GM19397 (cell line): Measurements from ENCODE around the gene NAALADL2.

Experiments used
- ATAC-seq: cut with Tn5 transposase; IDR thresholded peaks from one replicate; pipeline ENCODE4 v1.9.1; 2021; ENCODE audit warnings: mild to moderate bottlenecking, moderate library complexity; ENCODE audit not compliant: unreplicated experiment

NAALADL2 gene

DNA sequence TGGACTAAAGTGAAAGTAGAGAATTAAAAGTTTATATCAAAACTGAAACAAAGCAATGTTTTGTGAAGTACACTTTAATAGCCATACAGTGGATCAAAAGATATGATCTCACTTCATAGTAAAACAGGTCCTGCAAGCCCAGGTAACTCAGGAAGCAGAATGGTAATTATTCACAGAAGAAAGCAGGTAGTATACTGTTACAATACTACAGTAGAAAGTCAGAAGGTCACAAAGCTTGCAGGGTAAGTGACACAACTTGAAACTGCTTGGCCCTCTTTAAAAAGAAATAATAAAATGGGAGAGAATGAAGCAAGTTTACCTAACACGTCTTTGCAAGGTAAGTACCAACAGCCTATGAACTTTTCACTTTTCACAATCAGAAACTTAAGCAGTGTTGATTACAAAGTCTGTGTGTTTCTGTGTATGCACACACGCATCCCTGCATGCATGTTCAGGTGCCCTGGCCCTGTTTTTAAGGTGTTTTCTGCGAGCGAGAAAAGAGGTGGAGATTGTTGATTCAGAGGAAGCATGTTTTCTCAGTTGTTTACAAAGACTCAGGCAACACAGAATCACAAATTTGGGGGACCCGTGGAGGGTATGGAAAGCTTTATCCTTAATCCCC lies at the start of gene NAALADL2:
Gene NAALADL2, plus strand, starts transcription at position 221 of the 622 bp plus-strand sequence.
- no peak for ATAC-seq

DNA sequence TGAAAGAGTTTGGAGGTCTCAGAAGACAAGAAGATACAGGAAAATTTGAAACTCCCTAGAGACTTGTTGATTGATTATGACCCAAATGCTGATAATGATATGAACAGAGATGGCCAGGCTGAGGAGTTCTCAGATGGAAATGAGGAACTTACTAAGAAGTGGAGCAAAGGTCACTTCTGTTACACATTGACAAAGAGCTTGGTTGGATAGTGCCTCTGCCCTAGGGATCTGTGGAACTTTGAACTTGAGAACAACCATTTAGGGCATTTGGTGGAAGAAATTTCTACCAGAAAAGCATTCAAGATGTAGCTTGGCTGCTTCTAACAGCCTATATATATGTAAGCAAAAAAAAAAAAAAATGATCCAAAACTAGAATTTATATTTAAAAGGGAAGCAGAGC lies 48.9 kb upstream of the NAALADL2 start:
- no peak for ATAC-seq

DNA sequence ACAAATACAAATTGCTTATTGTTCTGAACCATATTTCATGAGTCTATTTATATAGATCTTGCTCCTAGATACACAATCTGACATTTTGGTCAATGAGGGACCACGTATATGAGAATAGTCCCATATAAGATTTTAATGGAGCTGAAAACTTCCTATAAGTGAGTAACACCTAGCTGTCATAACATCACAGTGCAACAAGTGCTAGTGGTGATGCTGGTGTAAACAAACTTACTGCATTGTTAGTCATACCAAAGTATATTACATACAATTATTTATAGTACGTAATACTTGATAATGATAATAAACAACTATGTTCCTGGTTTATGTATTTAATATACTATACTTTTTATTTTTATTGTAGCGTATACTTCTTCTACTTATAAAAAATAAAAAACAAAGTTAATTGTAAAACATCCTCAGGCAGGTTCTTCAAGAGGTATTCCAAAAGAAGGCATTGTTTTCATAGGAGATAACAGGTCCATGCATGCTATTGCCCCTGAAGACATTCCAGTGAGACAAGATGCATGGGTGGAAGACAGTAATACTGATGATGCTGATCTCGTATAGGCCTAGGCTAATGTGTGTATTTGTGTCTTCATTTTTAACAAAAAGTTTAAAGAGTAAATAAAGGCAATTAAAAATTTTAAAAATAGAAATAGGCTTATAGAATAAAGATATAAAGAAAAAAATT lies 46.8 kb upstream of the NAALADL2 start:
- ATAC-seq, result no peak

DNA sequence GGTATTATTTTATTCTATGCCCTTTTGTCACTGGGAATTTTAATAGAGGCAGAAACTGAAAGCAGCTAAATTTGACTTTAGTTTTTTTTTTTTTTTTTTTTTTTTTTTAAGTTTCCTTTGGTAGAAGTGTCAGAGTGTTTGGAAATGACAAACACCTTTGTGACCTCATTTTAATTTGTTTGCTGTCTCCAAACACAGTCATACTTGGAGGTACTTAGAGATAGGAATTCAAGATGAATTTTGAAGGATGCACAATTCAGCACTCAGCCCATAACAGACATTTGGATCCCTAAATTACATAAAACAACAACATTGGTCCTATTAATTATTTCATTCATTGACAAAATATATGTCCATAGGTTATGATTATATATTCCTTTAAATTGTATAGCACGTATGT lies 43.4 kb upstream of the NAALADL2 start:
- no peak for ATAC-seq

DNA sequence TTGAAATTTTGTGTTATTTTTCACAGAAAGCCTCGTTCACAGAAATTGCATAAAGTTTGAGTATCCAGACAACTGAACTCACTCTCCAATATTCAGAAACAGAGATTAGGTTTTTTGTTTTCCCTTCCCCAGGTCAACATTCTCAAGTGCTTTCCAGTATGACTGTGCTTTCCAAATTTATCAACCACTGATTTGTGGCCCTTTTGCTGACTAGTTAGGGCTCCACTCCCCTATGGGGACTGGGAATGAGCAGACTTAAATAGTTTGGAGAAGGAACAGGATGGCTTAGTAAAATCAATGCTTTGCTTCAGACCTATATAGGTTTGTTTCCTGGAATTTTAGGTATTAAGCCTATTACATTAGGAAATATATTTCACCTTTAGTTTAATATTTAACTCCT lies 38.2 kb upstream of the NAALADL2 start:
- ATAC-seq, result no peak

DNA sequence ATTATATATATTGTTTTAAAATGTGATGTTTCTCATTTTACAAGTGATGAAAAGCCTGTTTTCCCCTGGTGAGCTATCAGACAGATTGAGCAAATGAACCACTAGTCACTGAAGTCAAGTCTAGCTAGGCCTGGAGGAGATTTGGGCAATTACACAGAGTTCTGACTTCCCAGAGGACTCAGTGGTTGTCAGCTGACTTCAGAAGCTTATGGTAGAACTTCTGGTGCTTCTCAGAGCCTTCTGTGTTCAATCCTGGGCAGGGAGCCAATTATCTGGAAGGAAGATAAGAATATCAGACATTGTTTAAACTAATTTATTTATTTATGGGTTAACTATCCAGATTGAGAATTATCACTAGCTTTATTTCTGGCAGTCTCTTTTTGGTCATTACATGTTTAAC lies 37.7 kb upstream of the NAALADL2 start:
- no peak for ATAC-seq

DNA sequence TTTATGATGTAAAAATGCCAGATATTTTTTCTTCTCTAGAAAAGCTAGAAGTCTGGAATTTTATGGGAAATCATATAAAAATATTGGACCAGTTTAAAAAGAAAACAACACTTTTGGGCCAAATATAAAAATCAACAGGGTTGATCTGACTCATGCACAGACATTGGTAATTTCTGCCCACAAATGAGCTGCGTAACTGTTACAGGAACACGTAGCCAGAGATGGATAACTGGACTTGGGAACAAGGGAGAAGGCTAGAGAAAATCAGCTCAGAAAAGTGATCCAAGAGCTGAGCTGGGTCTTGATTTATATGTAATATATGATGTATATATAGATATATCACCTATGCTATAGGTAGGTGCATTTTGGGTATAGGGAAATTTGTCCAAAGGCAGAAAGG lies 36.8 kb upstream of the NAALADL2 start:
- no peak for ATAC-seq

DNA sequence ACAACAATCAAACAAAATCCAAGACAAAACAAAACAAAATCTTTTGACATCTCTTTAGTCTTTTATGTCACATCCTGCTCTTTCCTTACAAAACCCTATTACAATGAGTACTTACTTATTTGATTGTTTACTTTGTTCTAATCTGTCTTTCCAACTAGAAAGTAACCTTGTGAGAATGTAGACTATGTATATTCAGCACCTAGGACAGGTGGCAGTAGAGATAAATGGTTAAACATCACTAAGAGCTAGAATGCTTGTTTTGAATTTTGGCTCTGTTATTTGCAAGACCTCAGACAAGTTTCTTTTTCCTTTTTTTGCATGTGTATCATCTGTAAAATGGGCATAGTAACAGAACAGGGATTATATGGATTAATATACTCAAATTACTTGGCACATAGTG lies 33.1 kb upstream of the NAALADL2 start:
- no peak for ATAC-seq

DNA sequence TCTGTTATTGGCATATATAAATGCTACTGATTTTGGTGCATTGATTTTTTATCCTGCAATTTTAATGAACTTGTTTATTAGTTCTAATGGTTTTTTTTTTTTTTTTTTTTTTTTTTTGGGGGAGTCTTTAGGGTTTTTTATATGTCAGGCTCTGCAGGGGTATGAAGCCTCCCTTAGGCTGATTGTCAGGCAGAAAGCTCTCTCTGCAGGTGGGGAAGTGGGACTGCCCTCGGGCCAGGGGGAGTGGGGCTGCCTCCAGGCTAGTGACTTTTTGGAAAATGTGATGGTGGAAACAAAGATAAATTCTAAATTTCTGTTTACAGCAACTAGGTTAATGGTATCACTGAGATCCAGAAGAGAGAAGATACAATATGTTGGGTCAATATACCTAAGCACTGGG lies 14.4 kb upstream of the NAALADL2 start:
- ATAC-seq, result no peak

DNA sequence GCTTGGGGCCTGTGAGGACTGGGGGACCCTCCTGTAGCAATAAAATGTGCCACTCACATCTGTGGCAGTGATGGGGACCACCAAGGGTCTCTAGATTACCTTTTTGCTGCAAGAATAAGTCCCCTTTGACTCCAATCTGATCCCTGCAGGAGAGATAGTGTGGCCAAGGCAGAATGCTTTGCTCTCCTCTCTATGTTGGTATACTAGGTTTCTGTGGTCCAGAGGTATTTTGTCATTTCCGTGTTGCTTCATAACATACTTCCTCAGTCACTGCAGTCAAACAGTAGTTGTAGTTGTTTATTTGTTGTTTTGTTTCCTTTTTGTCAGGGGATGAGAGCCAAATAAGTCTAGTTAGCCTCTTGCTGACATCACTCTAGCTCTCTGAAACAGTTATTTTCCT lies 13.1 kb upstream of the NAALADL2 start:
- no peak for ATAC-seq

DNA sequence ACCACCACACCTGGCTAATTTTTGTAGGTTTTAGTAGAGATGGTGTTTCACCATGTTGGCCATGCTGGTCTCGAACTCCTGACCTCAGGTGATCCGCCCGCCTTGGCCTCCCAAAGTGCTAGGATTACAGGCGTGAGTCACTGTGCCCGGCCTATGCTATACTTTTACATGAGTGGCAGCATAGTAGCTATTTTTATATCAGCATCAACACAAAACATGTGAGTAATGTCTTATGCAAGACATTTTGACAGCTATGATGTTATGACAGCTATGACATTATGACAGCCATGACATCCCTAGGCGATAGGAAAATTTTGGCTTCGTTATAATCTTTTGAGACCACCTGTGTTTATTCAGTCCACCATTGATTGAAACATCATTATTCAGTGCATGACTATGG lies 4.1 kb upstream of the NAALADL2 start:
- ATAC-seq, result no peak

DNA sequence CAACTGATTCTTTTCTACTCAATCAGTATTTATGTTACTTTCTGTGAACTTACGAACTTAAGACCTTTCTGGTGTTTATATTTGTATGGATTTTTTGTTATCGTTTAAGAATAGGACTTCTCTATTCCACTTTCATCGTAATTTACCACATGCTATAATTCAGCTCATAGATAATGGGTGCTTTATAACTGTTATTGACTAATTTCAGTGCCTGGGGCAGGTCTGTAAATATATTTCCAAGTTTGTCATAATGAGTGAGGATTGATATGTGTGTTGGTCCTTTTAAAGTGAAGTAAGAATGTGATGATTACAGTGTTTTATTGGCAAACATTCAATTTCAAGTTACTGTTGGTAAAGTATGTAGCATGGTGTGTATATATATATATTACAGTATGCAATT lies 1.8 kb upstream of the NAALADL2 start:
- no peak for ATAC-seq

DNA sequence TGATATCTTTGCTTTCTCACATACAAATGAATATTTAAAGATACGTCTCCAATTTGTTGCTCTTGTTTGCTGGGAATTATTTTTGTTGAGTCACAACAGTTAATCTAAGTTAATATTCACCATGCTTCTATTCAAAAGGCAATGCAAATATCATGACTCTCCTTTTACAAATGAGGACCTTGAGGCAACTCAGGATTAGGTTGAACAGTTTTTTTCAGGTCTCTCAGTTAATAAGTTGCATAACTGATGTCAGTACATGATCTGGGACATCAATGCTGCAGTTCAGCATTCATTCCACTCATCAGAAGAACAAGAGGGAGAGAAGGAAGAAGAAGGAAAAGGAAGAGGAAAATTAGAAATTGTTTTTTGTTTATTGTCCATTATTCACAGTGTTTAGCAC lies 781 bp upstream of the NAALADL2 start:
- no peak for ATAC-seq

DNA sequence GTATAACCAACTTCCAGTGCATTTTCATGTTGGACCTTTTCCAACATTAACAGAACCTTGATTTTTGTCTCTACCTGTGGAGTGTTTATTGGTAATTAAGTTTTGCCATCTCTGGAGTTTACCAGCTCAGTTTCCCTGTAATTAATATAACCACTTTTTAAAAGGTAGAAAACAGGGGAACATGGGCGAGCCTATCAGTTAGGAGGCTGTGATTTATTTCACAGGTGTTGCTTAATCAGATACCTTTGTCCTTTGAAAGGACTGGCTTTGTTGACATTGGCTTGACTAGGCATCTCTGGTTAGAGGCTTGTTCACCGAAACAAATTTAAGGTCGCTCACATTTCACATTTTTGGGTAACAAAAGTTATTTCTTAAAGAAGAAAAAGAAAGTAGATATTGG lies 622 bp downstream of the NAALADL2 start:
- no peak for ATAC-seq

DNA sequence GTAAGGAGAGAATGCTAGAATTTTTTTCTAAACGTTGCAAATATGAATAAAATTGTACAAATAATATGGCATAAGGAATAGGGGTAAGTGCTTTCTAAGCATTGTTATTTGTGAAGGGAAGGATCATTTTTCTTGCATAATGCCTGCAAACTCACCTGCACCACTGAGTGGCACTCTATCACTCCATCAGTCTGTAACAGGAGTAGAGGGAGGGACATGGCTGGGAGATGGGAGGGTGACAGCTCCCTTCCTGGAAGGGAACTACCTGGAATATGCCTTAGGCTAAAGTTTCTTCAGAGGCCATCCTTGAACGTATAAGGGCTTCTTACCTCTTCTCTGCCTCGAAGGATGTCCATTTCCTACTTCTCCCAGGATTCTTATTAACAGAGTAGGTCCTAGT lies 3.0 kb downstream of the NAALADL2 start:
- ATAC-seq, result no peak

DNA sequence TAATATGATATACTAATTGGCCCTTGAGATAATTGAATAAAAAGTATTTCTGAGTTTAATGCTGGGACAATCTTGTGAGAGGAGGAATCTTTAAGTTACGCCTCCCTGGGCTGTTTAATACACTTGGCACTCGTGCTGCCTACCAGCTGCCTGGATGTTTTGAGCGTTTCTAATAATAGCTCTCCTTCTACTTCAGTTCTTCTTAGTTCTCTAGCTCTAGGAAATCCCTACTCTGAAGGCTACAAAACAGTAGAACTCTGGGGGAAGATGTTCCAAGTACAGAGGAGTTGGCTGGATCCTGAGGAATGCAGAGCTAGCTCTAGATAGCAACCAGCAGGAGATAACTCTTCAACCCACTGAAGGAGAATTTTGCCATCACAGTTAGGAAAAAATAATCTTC lies 3.5 kb downstream of the NAALADL2 start:
- ATAC-seq, result no peak

DNA sequence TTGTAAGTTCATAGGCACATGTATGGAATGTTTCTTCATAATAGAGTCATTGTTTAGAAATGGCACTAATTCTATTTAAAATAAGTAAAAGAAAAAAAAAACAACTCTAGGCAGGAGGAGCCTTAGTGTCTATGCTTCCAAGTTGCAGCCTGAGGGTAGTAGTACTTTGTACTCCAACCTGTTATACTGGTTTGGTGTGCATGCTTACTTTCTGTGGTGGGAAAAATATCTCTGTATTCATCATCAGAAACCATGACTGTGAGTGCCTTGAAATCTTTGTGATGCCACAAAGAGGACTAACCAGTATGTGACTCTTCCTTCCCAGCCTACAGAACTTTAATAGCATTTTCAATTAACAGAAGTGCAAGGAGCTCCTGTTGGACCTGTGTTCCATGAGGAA lies 4.4 kb downstream of the NAALADL2 start:
- no peak for ATAC-seq

DNA sequence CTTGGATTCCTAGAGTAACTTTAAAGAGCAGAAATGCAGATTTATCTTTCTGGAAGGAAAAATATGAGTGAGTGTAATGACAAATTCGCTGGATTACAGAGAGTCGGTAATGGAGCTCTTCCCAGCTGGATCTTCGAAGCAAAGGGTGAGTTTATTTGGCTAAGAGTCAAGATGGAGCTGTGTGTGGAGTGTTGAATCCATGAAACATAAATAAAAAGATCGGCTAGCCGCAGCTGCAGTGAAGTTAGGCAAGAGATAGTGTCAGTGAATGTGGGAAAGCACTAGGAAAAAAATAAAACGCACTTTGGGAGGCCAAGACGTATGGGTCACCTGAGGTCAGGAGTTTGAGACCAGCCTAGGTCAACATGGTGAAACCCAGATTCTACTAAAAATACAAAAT lies 10.3 kb downstream of the NAALADL2 start:
- ATAC-seq, result no peak

DNA sequence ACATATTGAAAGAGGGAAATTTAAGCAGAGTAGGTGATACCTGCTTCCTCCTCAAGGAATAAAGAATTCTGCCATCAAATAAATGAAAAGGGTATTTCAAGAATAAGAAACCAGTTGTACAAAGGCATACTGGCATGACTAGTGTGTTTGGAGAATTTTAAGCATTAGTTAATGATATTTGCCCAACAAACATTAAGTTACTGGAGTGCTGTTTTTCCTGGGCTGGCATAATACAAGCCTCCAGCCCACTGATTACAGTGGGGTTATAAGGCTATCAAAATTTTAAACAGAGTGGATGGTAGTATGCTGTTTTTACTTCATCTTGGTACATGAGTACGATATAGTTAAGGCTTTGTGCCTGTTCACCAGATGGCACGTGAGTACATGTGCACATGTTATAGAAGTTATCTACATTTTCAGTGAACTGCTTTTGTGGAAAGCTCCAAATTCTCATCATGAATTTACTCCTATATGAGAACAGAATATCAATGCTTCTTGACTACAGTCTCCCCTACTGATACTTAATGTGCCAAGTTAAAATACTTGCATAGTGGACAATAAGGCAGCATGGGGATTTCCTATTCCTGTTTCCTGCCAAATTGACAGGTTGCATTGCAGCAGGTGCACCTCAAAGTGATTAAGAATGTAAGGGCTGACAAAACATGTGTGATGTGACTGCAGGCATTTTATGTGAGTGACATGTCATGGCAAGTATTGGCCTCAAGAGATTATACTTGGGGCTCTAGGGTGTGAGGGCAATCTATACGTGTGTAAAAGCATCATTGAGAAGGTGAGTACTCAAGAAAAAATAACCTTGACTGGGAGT lies 14.9 kb downstream of the NAALADL2 start:
- no peak for ATAC-seq

DNA sequence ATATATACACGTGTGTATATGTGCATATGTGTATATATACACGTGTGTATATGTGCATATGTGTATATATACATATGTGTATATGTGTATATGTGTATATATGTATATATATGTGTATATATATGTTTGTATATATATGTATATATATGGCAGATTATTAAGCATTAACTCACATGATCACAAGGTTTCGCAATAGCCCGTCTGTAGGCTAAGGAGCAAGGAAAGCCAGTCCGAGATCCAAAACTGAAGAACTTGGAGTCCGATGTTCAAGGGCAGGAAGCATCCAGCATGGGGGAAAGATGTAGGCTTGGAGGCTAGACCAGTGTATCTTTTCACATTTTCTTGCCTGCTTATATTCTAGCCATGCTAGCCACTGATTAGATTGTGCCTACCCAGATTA lies 23.7 kb downstream of the NAALADL2 start:
- no peak for ATAC-seq

DNA sequence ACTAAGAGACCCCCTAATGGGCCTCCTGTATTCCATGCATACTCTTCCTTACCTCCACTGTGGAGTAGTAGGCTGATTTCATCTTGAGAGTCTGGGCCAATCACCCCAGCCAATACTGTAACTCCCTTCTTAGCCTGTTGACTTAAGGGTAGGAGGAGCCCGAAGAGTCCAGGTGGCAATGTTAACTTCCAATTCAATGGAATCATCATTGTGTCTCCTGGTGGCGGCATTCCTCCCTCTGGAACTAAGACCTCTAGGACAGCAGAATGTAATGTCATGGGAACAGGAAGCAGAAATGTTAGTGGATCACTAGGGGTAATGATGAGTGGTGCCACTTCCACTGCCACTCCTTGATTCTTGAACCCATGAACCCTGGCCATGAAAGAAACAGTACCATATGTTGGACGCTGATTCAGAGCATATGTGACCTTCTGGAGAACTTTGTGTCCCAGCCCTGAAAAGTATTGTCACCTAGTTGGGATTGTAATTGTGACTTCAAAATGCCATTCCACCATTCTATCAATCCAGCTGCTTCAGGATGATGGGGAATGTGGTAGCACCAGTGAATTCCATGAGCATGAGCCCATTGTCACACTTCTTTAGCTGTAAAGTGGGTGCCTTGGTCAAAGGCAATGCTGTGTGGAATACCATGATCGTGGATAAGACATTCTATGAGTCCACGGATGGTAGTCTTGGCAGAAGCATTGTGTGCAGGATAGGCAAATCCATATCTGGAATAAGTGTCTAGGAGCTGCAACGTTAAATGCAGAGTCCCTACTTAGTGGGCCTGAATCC lies 24.9 kb downstream of the NAALADL2 start:
- no peak for ATAC-seq
